HepG2 (cell line): Measurements from ENCODE around the gene PLIN3. TPM values are rescaled to one million over a fixed set of nuclear protein-coding genes. Genes with fewer than 3 reads are reported as not detected.

Experiments used
- HIVEP1 ChIP-seq: sonication (generic); formaldehyde crosslinking; IDR thresholded peaks from 2 replicates; pipeline ENCODE4 v1.4.0; 2020; ENCODE audit warnings: mild to moderate bottlenecking, missing genetic modification reagents
- NR2F2 ChIP-seq: IDR thresholded peaks from 2 replicates; pipeline ENCODE4 v1.6.1; 2012; ENCODE audit warnings: low read depth, inconsistent platforms, borderline replicate concordance
- POLR2A ChIP-seq, 2 experiments: IDR thresholded peaks; 2 replicates each; pipeline ENCODE4 v1.6.1; 2011; ENCODE audit warnings: low read depth in 2 of 2, low read length in 2 of 2, mild to moderate bottlenecking in 1 of 2, moderate library complexity in 1 of 2; ENCODE audit not compliant: insufficient read depth in 1 of 2
- SKI ChIP-seq: fragments of 450-650 bp; IDR thresholded peaks from one replicate; pipeline ENCODE4 v1.6.1; 2018; ENCODE audit warnings: mild to moderate bottlenecking; ENCODE audit not compliant: partially characterized antibody
- SOX6 ChIP-seq, 2 experiments: fragments of 450-650 bp in 1 of 2; sonication (generic) in 1 of 2; formaldehyde crosslinking in 1 of 2; IDR thresholded peaks; 2 replicates each; pipeline versions ENCODE4 v1.4.0 to v1.6.1; 2017 to 2020; ENCODE audit warnings: antibody characterized with exemption in 1 of 2, mild to moderate bottlenecking in 1 of 2, missing genetic modification reagents in 1 of 2
- SRF ChIP-seq: IDR thresholded peaks from 2 replicates; pipeline ENCODE4 v1.6.1; 2011; ENCODE audit warnings: mild to moderate bottlenecking, low read depth, low read length, moderate library complexity
- TARDBP ChIP-seq: sonication (generic); formaldehyde crosslinking; IDR thresholded peaks from 2 replicates; pipeline ENCODE4 v1.8.0; 2022; ENCODE audit warnings: mild to moderate bottlenecking, missing genetic modification reagents
- TBX2 ChIP-seq: sonication (generic); formaldehyde crosslinking; IDR thresholded peaks from 2 replicates; pipeline ENCODE4 v1.5.0; 2020; ENCODE audit warnings: missing genetic modification reagents, mild to moderate bottlenecking, borderline replicate concordance
- ZNF33A ChIP-seq: sonication (generic); formaldehyde crosslinking; IDR thresholded peaks from 2 replicates; pipeline ENCODE4 v1.5.1; 2020; ENCODE audit warnings: missing genetic modification reagents, mild to moderate bottlenecking, moderate library complexity, borderline replicate concordance
- ZNF766 ChIP-seq: sonication (generic); formaldehyde crosslinking; IDR thresholded peaks from 2 replicates; pipeline ENCODE4 v1.5.0; 2020; ENCODE audit warnings: missing genetic modification reagents, borderline replicate concordance
- polyA plus RNA-seq, 8 experiments: library from polyadenylated mRNA; depleted of rRNA in 3 of 8; stranded (reverse) in 7 of 8; unstranded in 1 of 8; fragments of >200 nt; fragmentation: Illumina TruSeq in 4 of 8; extraction: Trizol in 4 of 8; gene quantifications; 2 replicates each; pipeline versions ENCODE4 v1.2.1 to v1.2.3, GENCODE V29; 2011 to 2016; ENCODE audit warnings: low read depth in 4 of 8, missing spikeins in 1 of 8, mixed read lengths in 1 of 8; ENCODE audit not compliant: insufficient read depth in 1 of 8
- total RNA-seq, 5 experiments: library from RNA; depleted of rRNA; stranded (reverse); fragments of >200 nt; fragmentation: Illumina TruSeq; extraction: Trizol; gene quantifications; 2 replicates each; pipeline ENCODE4 v1.2.3, GENCODE V29; 2016; ENCODE audit warnings: low read depth in 1 of 5
- TF ChIP-seq, protein P1 (sequence below): sonication (generic); formaldehyde crosslinking; IDR thresholded peaks from 2 replicates; pipeline ENCODE4 v1.4.0; 2020; ENCODE audit warnings: low read depth, mild to moderate bottlenecking, missing genetic modification reagents
- TF ChIP-seq, protein P2 (sequence below): sonication (generic); formaldehyde crosslinking; IDR thresholded peaks from 2 replicates; pipeline ENCODE4 v1.5.0; 2020; ENCODE audit warnings: missing genetic modification reagents
- TF ChIP-seq, protein P3 (sequence below): sonication (generic); formaldehyde crosslinking; IDR thresholded peaks from 2 replicates; pipeline ENCODE4 v1.5.1; 2020; ENCODE audit warnings: mild to moderate bottlenecking, missing genetic modification reagents, borderline replicate concordance
- TF ChIP-seq, protein P4 (sequence below): IDR thresholded peaks from 2 replicates; pipeline ENCODE4 v1.6.1; 2016; ENCODE audit warnings: missing genetic modification reagents, missing compliant biosample characterization
- TF ChIP-seq, protein P5 (sequence below): sonication (generic); formaldehyde crosslinking; IDR thresholded peaks from 2 replicates; pipeline ENCODE4 v1.4.0; 2020; ENCODE audit warnings: mild to moderate bottlenecking, missing genetic modification reagents
- TF ChIP-seq, protein P6 (sequence below): sonication (generic); formaldehyde crosslinking; IDR thresholded peaks from 2 replicates; pipeline ENCODE4 v1.9.0; 2021; ENCODE audit warnings: missing genetic modification reagents, borderline replicate concordance
- TF ChIP-seq, protein P7 (sequence below): sonication (generic); formaldehyde crosslinking; IDR thresholded peaks from 2 replicates; pipeline ENCODE4 v1.8.0; 2022; ENCODE audit warnings: mild to moderate bottlenecking, missing genetic modification reagents, borderline replicate concordance
- TF ChIP-seq, protein P8 (sequence below): sonication (generic); formaldehyde crosslinking; IDR thresholded peaks from 2 replicates; pipeline ENCODE4 v1.5.0; 2020; ENCODE audit warnings: mild to moderate bottlenecking, low read depth, missing genetic modification reagents, borderline replicate concordance

The PLIN3 gene
- total and polyA plus RNA-seq, 2 of the 13 experiments (the other 11 are each of a cell fraction or from before 2014, with no cell fraction given) = 49.3 to 57.9 TPM

DNA sequence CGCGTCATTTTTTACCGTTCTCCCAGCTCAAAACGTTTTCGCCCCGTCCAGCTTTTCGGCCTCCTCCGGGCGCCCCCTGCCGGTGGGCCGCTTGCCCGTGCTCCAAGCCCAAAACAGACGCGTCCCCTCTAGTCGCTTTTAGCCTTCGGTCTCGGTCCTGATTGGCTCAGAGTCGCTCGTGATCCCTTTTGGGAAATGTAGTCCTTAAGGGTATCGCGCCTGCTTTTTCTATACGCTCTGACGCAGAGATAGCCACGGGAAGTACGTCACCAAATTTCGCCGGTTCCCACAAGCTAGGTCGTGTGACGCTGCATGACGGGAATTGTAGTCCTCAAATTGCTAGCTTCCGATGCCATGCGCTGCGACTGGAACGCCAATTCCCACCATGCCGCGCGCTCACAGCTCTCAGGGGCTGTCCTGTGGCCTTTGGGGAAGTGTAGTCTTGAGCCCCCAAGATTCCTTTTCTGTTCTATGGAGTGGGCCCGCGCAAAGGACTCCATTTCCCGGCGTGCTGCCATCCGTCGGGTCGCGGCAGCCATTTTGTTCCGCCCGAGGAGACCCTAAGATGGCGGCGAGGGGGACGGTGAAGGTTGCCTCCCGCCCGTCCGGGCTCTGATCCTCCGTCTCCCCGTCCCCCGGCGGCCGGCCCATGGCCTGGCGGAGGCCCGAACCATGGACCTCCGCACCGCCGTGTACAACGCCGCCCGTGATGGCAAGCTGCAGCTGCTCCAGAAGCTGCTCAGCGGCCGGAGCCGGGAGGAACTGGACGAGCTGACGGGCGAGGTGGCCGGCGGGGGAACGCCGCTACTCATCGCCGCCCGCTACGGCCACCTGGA, 76.1 kb downstream of the PLIN3 start, which contains the start of gene FEM1A (continued):
- TF ChIP-seq NR2F2 (peak; percentile 15; the same call in 1 of the 2 replicates), SRF (peak; percentile 31), ZNF766 (CRISPR knock-in tag) (0 out of 2 replicates have a peak, but pooled peaks have one; percentile 21), SOX6 (IDR thresholded peaks at IDR 0.05) (no peak), SOX6 (CRISPR knock-in tag; IDR thresholded peaks at IDR 0.05) (peak; percentile 65), POLR2A (IDR thresholded peaks at IDR 0.05; ENCODE audit: insufficient read depth in 1 of 2, low read depth in 2 of 2, low read length in 2 of 2) (peak; percentile 80 to 81), SKI (peak; percentile 1), HIVEP1 (CRISPR knock-in tag) (peak; percentile 45; the same call in 1 of the 2 replicates), TBX2 (peak; percentile 80), ZNF33A (CRISPR knock-in tag) (no peak), TARDBP (CRISPR knock-in tag) (peak; percentile 55; the same call in 1 of the 2 replicates)
- TF ChIP-seq, protein P1, sequence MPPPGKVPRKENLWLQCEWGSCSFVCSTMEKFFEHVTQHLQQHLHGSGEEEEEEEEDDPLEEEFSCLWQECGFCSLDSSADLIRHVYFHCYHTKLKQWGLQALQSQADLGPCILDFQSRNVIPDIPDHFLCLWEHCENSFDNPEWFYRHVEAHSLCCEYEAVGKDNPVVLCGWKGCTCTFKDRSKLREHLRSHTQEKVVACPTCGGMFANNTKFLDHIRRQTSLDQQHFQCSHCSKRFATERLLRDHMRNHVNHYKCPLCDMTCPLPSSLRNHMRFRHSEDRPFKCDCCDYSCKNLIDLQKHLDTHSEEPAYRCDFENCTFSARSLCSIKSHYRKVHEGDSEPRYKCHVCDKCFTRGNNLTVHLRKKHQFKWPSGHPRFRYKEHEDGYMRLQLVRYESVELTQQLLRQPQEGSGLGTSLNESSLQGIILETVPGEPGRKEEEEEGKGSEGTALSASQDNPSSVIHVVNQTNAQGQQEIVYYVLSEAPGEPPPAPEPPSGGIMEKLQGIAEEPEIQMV (CRISPR knock-in tag) = no peak
- TF ChIP-seq, protein P2, sequence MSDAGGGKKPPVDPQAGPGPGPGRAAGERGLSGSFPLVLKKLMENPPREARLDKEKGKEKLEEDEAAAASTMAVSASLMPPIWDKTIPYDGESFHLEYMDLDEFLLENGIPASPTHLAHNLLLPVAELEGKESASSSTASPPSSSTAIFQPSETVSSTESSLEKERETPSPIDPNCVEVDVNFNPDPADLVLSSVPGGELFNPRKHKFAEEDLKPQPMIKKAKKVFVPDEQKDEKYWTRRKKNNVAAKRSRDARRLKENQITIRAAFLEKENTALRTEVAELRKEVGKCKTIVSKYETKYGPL = no peak
- TF ChIP-seq, protein P3, sequence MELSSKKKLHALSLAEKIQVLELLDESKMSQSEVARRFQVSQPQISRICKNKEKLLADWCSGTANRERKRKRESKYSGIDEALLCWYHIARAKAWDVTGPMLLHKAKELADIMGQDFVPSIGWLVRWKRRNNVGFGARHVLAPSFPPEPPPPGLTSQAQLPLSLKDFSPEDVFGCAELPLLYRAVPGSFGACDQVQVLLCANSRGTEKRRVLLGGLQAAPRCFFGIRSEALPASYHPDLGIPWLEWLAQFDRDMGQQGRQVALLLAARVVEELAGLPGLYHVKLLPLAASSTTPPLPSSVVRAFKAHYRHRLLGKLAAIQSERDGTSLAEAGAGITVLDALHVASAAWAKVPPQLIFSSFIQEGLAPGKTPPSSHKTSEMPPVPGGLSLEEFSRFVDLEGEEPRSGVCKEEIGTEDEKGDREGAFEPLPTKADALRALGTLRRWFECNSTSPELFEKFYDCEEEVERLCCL (CRISPR knock-in tag) = peak; percentile 50; the same call in 1 of the 2 replicates
- TF ChIP-seq, protein P4, sequence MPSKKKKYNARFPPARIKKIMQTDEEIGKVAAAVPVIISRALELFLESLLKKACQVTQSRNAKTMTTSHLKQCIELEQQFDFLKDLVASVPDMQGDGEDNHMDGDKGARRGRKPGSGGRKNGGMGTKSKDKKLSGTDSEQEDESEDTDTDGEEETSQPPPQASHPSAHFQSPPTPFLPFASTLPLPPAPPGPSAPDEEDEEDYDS (CRISPR knock-in tag) = 0 out of 2 replicates have a peak, but pooled peaks have one; percentile 34
- TF ChIP-seq, protein P5, sequence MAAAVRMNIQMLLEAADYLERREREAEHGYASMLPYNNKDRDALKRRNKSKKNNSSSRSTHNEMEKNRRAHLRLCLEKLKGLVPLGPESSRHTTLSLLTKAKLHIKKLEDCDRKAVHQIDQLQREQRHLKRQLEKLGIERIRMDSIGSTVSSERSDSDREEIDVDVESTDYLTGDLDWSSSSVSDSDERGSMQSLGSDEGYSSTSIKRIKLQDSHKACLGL (CRISPR knock-in tag) = peak; percentile 12; the same call in 1 of the 2 replicates
- TF ChIP-seq, protein P6, sequence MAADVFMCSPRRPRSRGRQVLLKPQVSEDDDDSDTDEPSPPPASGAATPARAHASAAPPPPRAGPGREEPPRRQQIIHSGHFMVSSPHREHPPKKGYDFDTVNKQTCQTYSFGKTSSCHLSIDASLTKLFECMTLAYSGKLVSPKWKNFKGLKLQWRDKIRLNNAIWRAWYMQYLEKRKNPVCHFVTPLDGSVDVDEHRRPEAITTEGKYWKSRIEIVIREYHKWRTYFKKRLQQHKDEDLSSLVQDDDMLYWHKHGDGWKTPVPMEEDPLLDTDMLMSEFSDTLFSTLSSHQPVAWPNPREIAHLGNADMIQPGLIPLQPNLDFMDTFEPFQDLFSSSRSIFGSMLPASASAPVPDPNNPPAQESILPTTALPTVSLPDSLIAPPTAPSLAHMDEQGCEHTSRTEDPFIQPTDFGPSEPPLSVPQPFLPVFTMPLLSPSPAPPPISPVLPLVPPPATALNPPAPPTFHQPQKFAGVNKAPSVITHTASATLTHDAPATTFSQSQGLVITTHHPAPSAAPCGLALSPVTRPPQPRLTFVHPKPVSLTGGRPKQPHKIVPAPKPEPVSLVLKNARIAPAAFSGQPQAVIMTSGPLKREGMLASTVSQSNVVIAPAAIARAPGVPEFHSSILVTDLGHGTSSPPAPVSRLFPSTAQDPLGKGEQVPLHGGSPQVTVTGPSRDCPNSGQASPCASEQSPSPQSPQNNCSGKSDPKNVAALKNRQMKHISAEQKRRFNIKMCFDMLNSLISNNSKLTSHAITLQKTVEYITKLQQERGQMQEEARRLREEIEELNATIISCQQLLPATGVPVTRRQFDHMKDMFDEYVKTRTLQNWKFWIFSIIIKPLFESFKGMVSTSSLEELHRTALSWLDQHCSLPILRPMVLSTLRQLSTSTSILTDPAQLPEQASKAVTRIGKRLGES (CRISPR knock-in tag) = no peak
- TF ChIP-seq, protein P7, sequence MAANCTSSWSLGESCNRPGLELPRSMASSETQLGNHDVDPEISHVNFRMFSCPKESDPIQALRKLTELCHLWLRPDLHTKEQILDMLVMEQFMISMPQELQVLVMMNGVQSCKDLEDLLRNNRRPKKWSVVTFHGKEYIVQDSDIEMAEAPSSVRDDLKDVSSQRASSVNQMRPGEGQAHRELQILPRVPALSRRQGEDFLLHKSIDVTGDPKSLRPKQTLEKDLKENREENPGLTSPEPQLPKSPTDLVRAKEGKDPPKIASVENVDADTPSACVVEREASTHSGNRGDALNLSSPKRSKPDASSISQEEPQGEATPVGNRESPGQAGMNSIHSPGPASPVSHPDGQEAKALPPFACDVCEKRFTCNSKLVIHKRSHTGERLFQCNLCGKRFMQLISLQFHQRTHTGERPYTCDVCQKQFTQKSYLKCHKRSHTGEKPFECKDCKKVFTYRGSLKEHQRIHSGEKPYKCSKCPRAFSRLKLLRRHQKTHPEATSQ = no peak
- TF ChIP-seq, protein P8, sequence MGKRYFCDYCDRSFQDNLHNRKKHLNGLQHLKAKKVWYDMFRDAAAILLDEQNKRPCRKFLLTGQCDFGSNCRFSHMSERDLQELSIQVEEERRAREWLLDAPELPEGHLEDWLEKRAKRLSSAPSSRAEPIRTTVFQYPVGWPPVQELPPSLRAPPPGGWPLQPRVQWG = no peak
